Calu3 (cell line): Measurements from ENCODE around the gene GTF2IRD2. TPM values are rescaled to one million over a fixed set of nuclear protein-coding genes. Genes with fewer than 3 reads are reported as not detected.
"Not testable (repeated sequence)": the region's sequence is repeated elsewhere in the genome, so short reads cannot be mapped to it uniquely, and the experiment has no call there.

Source experiments
- BruUV-seq: library from RNA; stranded (reverse); fragments of 400-500 nt; replicated peaks from 2 replicates; lab custom pipeline; 2021; lab: Mats Ljungman, UMichigan
- CTCF ChIA-PET: fragments of 300-600 bp; sonication (Branson Sonifier 250); formaldehyde crosslinking; loops from one replicate; lab custom pipeline; 2022; ENCODE audit warnings: antibody characterized with exemption; lab: Charles Lee
- DNase-seq: peaks from one replicate; pipeline ENCODE4 v3.0.0; 2022
- H3K27ac Mint-ChIP-seq: one replicate; pipeline ENCODE4 v1.8.0; 2022; ENCODE audit warnings: mixed read lengths; ENCODE audit not compliant: unreplicated experiment
- H3K27me3 Mint-ChIP-seq: one replicate; pipeline ENCODE4 v1.8.0; 2022; ENCODE audit warnings: mixed read lengths; ENCODE audit not compliant: unreplicated experiment
- H3K36me3 Mint-ChIP-seq: one replicate; pipeline ENCODE4 v1.8.0; 2022; ENCODE audit warnings: mild to moderate bottlenecking, moderate library complexity, mixed read lengths; ENCODE audit not compliant: insufficient read depth, unreplicated experiment
- H3K4me1 Mint-ChIP-seq: one replicate; pipeline ENCODE4 v1.8.0; 2022; ENCODE audit warnings: mild to moderate bottlenecking, low read depth, mixed read lengths; ENCODE audit not compliant: unreplicated experiment
- H3K4me3 Mint-ChIP-seq: one replicate; pipeline ENCODE4 v1.8.0; 2022; ENCODE audit warnings: mild to moderate bottlenecking, low read depth, moderate library complexity, mixed read lengths; ENCODE audit not compliant: unreplicated experiment
- H3K9me3 Mint-ChIP-seq: one replicate; pipeline ENCODE4 v1.8.0; 2022; ENCODE audit warnings: low read depth, mixed read lengths; ENCODE audit not compliant: unreplicated experiment
- intact Hi-C: fragments of 100-400 bp; cut with micrococcal nuclease; formaldehyde crosslinking; loops from one replicate; pipeline ENCODE4 v1.10.0; 2022; ENCODE audit not compliant: unreplicated experiment
- total RNA-seq: library from RNA; stranded (reverse); gene quantifications from 2 replicates; pipeline ENCODE4 v1.2.3, GENCODE V29; 2022

Gene GTF2IRD2
- total RNA-seq, 1 experiment from 2014 or later: 9.0 TPM

GRCh38 chr7:74788369-74789150 is 62.8 kb downstream of the GTF2IRD2 start:
- H3K27me3 Mint-ChIP-seq, H3K9me3 Mint-ChIP-seq, CTCF ChIA-PET, H3K4me3 Mint-ChIP-seq, H3K27ac Mint-ChIP-seq, BruUV-seq, H3K4me1 Mint-ChIP-seq, H3K36me3 Mint-ChIP-seq, intact Hi-C loops: not testable (repeated sequence)
- peak; percentile 91 for DNase-seq

- intact Hi-C loops, BruUV-seq, CTCF ChIA-PET, H3K4me3 Mint-ChIP-seq, H3K27ac Mint-ChIP-seq, H3K9me3 Mint-ChIP-seq, H3K4me1 Mint-ChIP-seq, H3K27me3 Mint-ChIP-seq, DNase-seq, H3K36me3 Mint-ChIP-seq: not testable (repeated sequence)
Measured at GRCh38 chr7:74783595-74783994, 67.8 kb downstream of the GTF2IRD2 start.

- H3K4me1 Mint-ChIP-seq, H3K27me3 Mint-ChIP-seq, CTCF ChIA-PET, H3K27ac Mint-ChIP-seq, BruUV-seq, H3K9me3 Mint-ChIP-seq, H3K4me3 Mint-ChIP-seq, DNase-seq, intact Hi-C loops, H3K36me3 Mint-ChIP-seq: not testable (repeated sequence)
Measured at GRCh38 chr7:74781746-74782145, 69.7 kb downstream of the GTF2IRD2 start.

GRCh38 chr7:74779053-74779452 is 72.4 kb downstream of the GTF2IRD2 start:
- H3K4me1 Mint-ChIP-seq, DNase-seq, CTCF ChIA-PET, H3K36me3 Mint-ChIP-seq, H3K9me3 Mint-ChIP-seq, H3K27me3 Mint-ChIP-seq, H3K4me3 Mint-ChIP-seq, BruUV-seq, H3K27ac Mint-ChIP-seq, intact Hi-C loops: not testable (repeated sequence)

- H3K27me3 Mint-ChIP-seq, intact Hi-C loops, CTCF ChIA-PET, DNase-seq, H3K4me1 Mint-ChIP-seq, BruUV-seq, H3K4me3 Mint-ChIP-seq, H3K9me3 Mint-ChIP-seq, H3K36me3 Mint-ChIP-seq, H3K27ac Mint-ChIP-seq: not testable (repeated sequence)
Measured at GRCh38 chr7:74775111-74775510, 76.3 kb downstream of the GTF2IRD2 start.

GRCh38 chr7:74773760-74774750 is 77.3 kb downstream of the GTF2IRD2 start, which contains the start of gene NCF1:
NCF1 (plus strand) TSS chr7:74774011; CDS start chr7:74774032, 21 bp downstream.
- H3K36me3 Mint-ChIP-seq, DNase-seq, H3K4me1 Mint-ChIP-seq, BruUV-seq, H3K27me3 Mint-ChIP-seq, H3K9me3 Mint-ChIP-seq, intact Hi-C loops, H3K27ac Mint-ChIP-seq, H3K4me3 Mint-ChIP-seq, CTCF ChIA-PET: not testable (repeated sequence)

GRCh38 chr7:74772093-74772492 is 79.3 kb downstream of the GTF2IRD2 start:
- H3K4me1 Mint-ChIP-seq, DNase-seq, intact Hi-C loops, H3K4me3 Mint-ChIP-seq, BruUV-seq, H3K27me3 Mint-ChIP-seq, CTCF ChIA-PET, H3K27ac Mint-ChIP-seq, H3K36me3 Mint-ChIP-seq, H3K9me3 Mint-ChIP-seq: not testable (repeated sequence)

GRCh38 chr7:74770062-74770461 is 81.3 kb downstream of the GTF2IRD2 start:
- not testable (repeated sequence) for H3K36me3 Mint-ChIP-seq, BruUV-seq

GRCh38 chr7:74766991-74767390 is 84.4 kb downstream of the GTF2IRD2 start:
- BruUV-seq, H3K27ac Mint-ChIP-seq, DNase-seq, H3K9me3 Mint-ChIP-seq, CTCF ChIA-PET, H3K27me3 Mint-ChIP-seq, H3K36me3 Mint-ChIP-seq, H3K4me3 Mint-ChIP-seq, H3K4me1 Mint-ChIP-seq, intact Hi-C loops: not testable (repeated sequence)

More at GRCh38 chr7:74770062-74770461, 81.3 kb downstream of the GTF2IRD2 start:
- H3K4me3 Mint-ChIP-seq, CTCF ChIA-PET, H3K4me1 Mint-ChIP-seq, H3K9me3 Mint-ChIP-seq, H3K27me3 Mint-ChIP-seq, intact Hi-C loops, H3K27ac Mint-ChIP-seq, DNase-seq: not testable (repeated sequence)
